Measurements from ENCODE around the gene PLA2G4B. TPM values are rescaled to one million over a fixed set of nuclear protein-coding genes. Genes with fewer than 3 reads are reported as not detected.
"Not testable (repeated sequence)": the region's sequence is repeated elsewhere in the genome, so short reads cannot be mapped to it uniquely, and the experiment has no call there.

PLA2G4B gene
- total and polyA plus RNA-seq, 4 donors = 3.3 to 31.2 (median 14.6) TPM

DNA sequence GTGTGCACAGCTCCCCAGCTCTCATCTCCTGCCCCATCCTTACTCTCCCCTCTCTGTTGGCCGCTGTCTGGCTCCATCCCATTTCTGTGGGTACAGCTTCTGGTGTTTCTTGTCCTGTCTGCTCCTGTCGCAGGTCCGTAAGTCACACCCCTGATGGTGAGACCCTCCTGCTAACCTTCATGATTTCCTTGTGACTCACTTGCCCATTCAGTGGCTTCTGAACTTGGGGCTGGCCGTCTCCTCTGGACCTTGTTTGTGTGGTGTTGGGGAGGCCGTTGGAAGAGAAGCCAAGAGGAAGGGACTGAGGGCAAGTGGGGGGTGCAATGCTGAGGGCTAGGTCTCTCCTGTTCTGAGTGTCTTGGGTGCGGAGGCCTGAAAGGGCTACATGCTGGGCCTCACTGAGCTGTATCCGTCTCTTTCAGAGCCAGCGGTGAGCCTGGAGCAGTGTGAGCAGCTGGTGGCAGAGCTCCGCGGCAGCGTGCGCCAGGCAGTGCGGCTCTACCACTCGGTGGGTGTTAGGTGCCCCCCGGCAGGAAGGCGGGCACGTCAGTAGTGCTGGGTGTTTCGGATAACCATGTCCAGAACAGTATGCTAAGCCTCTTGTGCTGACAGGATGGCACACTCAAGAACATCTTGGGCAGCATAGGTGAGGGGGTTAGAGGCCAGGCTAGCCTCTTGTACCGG lies 14.4 kb upstream of the PLA2G4B start:
- no peak overlapping the region for H3K27ac ChIP-seq (ENCODE audit: low read depth, low read length)
- H3K4me1 ChIP-seq (ENCODE audit: control insufficient read depth, insufficient read depth, low read length) = peaks cover 7% of the 10 kb centered on the region
- H3K36me3 ChIP-seq (ENCODE audit: control insufficient read depth, insufficient read depth, low read length) = peaks cover 74% of the 10 kb centered on the region
- DNase-seq (ENCODE audit: low read depth in 4 of 6, low spot score in 6 of 6) = no peak
- H3K9me3 ChIP-seq (ENCODE audit: control insufficient read depth, insufficient read depth, low read length) = no peaks in the 10 kb centered on the region
- no peaks in the 10 kb centered on the region for H3K27me3 ChIP-seq (ENCODE audit: control insufficient read depth, insufficient read depth, low read length)
- WGBS (ENCODE audit: insufficient coverage) = 95% methylated on average over 17 of the region's 19 CpGs
- H3K4me3 ChIP-seq (ENCODE audit: low read depth, low read length) = no peak overlapping the region

DNA sequence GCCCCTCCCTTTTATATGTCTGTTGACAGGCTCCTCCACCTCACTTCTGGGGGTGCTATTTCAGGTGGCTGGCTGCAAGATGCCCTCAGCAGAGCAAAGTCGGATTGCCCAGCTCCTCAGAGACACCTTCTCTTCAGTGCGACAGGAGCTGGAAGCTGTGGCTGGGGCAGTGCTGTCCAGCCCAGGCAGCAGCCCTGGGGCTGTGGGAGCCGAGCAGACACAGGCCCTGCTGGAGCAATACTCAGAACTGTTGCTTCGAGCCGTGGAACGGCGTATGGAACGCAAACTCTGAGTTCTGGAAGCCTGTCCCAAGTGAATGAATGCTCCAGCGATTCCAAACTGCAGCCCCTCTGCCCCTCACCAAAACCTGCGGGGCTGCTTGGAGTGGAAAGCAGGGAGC lies 13.5 kb upstream of the PLA2G4B start:
- no peak overlapping the region for H3K4me3 ChIP-seq (ENCODE audit: low read depth, low read length)
- no peaks in the 10 kb centered on the region for H3K27me3 ChIP-seq (ENCODE audit: control insufficient read depth, insufficient read depth, low read length)
- H3K9me3 ChIP-seq (ENCODE audit: control insufficient read depth, insufficient read depth, low read length) = no peaks in the 10 kb centered on the region
- peaks cover 15% of the 10 kb centered on the region for H3K4me1 ChIP-seq (ENCODE audit: control insufficient read depth, insufficient read depth, low read length)
- no peak overlapping the region for H3K27ac ChIP-seq (ENCODE audit: low read depth, low read length)
- H3K36me3 ChIP-seq (ENCODE audit: control insufficient read depth, insufficient read depth, low read length) = peaks cover 69% of the 10 kb centered on the region
- no peak for DNase-seq (ENCODE audit: low read depth in 4 of 6, low spot score in 6 of 6)
- 80% methylated on average over 9 of the region's 10 CpGs for WGBS (ENCODE audit: insufficient coverage)

DNA sequence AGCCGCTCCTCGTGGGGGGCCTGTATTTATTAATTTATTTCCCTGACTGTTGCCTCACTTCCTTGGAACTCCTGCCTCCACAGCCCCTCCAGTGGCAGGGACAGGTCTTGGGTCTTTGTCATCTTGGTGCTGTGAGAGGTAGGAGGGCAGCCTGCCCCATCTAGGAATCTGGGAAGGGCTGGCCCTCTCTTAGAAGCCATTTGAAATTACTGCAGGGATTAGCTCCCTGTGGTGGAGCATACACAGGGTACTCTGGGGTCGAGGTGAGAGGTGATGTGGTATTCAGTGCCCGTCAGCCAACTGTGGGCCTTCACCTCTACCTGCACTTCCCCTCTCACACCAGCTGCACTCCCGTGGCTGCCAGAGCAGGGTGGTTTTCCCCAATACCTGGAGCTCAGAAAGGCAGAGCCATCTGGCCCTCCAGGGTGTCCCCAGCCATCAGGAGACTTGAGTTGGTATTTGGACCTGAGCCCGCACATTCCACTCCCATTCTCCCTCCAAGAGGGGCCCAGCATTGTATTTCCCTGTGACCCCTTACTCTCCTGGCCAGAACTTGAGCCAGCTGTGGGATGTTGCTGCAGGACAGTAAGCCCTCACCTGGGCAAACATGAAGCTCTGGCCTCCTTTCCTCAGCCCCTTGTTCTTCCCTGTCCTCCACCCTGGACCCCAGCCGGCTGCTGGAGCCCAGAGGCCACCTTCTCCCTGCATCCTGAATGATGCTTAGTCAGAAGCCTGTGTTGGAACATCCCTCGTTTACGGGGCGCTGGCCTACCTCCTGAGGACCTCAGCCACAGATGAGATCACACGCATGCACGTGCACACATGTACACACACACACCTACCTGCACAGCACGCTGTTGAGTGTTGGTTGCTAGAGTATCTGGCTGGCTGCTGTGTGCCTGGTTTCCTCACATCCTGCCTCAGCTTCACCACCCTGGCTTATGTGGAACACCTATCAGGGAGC lies 12.8 kb upstream of the PLA2G4B start:
- Histone ChIP-seq H3K9me3 (ENCODE audit: control insufficient read depth, insufficient read depth, low read length) (no peaks in the 10 kb centered on the region), H3K4me1 (ENCODE audit: control insufficient read depth, insufficient read depth, low read length) (peaks cover 21% of the 10 kb centered on the region), H3K4me3 (ENCODE audit: low read depth, low read length) (no peak overlapping the region), H3K27me3 (ENCODE audit: control insufficient read depth, insufficient read depth, low read length) (no peaks in the 10 kb centered on the region), H3K27ac (ENCODE audit: low read depth, low read length) (no peak overlapping the region), H3K36me3 (ENCODE audit: control insufficient read depth, insufficient read depth, low read length) (peaks cover 69% of the 10 kb centered on the region)
- no peak for DNase-seq (ENCODE audit: low read depth in 4 of 6, low spot score in 6 of 6)
- 86% methylated on average over 5 of the region's 13 CpGs for WGBS (ENCODE audit: insufficient coverage)

DNA sequence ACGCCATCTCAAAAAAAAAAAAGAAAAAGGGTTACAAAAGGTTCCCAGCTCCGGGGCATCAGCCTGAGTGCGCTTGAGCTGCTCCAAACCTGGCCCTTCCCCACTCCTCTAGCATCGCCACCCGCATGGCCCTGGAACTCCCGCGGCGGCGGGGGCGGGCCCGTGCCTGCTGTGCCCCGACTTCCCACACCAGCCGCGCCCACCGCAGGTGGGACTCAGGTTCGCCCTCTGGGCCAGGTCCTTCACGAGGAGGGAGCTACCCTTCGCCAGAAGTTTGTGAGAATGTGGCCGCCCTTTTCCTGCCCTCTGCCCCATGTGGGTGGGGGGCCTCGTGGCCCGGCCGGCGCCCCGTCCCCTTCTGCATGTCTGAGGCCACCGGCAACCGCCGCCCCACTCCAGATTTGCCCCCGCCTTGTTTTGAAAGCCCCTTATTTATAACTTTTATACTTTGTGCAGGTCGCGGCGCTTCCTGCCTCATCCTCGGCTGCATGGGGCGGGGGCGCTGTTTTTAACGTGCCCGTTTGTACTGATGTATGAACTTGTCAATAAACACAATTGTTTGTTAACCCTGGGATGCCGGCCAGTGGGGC lies 11.3 kb upstream of the PLA2G4B start:
- Histone ChIP-seq H3K4me1 (ENCODE audit: control insufficient read depth, insufficient read depth, low read length) (peaks cover 21% of the 10 kb centered on the region), H3K27ac (ENCODE audit: low read depth, low read length) (no peak overlapping the region), H3K36me3 (ENCODE audit: control insufficient read depth, insufficient read depth, low read length) (peaks cover 67% of the 10 kb centered on the region), H3K9me3 (ENCODE audit: control insufficient read depth, insufficient read depth, low read length) (no peaks in the 10 kb centered on the region), H3K27me3 (ENCODE audit: control insufficient read depth, insufficient read depth, low read length) (no peaks in the 10 kb centered on the region), H3K4me3 (ENCODE audit: low read depth, low read length) (peak overlapping the region; percentile 95)
- WGBS (ENCODE audit: insufficient coverage) = 6% methylated on average over 31 of the region's 37 CpGs
- DNase-seq (ENCODE audit: low read depth in 4 of 6, low spot score in 6 of 6) = peak in 2 of 6 donors; percentile 6 to 25

DNA sequence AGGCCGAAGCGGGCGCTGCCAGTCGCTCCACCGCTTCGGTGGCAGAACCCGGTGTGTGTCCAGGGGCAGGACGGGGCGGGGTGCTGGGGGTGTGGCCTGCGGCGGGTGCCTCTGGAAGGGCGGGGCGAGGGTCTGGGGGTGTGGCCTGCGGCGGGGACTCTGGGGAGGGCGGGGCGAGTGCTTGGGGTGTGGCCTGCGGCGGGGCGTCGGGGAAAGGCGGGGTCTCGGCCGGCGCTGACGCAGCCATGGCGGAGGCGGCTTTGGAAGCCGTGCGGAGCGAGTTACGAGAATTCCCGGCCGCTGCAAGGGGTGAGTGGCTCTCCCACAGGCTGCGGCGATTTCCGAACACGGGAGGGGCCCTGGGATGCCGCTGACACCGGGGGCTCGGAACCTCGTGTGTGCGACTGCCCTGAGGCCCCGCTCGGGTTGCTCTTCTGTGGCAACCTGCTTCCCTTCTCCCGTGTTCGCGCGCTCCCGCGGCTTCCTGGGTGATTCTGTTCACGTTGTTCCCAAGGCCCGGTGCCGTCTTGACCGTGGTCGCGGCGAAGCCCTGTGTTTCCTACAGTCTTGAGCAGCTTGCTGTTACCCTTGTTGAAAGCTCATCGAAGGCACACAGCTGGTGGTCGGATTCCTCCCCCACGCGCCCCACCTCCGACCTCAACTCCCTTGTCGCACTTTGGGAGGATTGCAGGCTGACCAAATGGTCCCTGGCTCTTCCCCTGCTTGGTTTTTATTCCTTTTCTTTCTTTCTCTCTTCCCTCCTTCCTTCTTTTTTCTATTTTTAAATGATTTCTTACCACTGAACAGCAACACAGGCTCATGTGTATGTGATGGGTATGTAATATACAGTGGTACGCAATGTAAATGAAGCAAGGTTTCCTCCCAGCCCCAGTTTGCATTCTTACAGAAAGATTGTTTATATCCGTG lies 10.5 kb upstream of the PLA2G4B start, which contains the start of gene JMJD7:
JMJD7 (plus strand) TSS at position 213 of the 927 bp plus-strand sequence; CDS start at position 246, 33 bp downstream.
- WGBS (ENCODE audit: insufficient coverage) = under 1% methylated on average over 65 of the region's 66 CpGs
- H3K4me3 ChIP-seq (ENCODE audit: low read depth, low read length) = peak within 1 kb of the TSS; percentile 95
- peak within 1 kb of the TSS; percentile 90 for H3K27ac ChIP-seq (ENCODE audit: low read depth, low read length)

DNA sequence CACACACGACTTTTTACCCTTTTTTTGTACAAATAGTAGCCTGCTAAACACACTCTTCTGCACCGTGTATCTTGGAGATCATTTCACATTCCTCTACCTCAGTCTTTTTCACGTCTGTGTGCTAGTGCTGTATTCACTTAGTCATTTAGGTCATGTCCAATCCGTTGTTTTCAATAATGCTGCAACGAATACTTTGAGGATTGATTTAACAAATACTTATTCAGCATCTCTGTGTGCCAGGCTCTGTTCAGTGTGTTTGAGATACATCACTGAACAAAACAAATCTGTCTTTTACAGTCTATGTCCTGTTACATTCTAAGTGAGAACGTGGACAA lies 9.9 kb upstream of the PLA2G4B start:
- H3K27me3 ChIP-seq (ENCODE audit: control insufficient read depth, insufficient read depth, low read length) = no peaks in the 10 kb centered on the region
- DNase-seq (ENCODE audit: low read depth in 4 of 6, low spot score in 6 of 6) = peak in 2 of 6 donors; percentile 35 to 60

More for the DNA sequence above, 10.5 kb upstream of the PLA2G4B start, which contains the start of gene JMJD7:
- peaks cover 21% of the 10 kb centered on the region for H3K4me1 ChIP-seq (ENCODE audit: control insufficient read depth, insufficient read depth, low read length)
- peak; percentile 70 to 96 (median 82) for DNase-seq (ENCODE audit: low read depth in 4 of 6, low spot score in 6 of 6)
- H3K27me3 ChIP-seq (ENCODE audit: control insufficient read depth, insufficient read depth, low read length) = no peaks in the 10 kb centered on the region
- H3K36me3 ChIP-seq (ENCODE audit: control insufficient read depth, insufficient read depth, low read length) = peaks cover 63% of the 10 kb centered on the region
- H3K9me3 ChIP-seq (ENCODE audit: control insufficient read depth, insufficient read depth, low read length) = no peaks in the 10 kb centered on the region

DNA sequence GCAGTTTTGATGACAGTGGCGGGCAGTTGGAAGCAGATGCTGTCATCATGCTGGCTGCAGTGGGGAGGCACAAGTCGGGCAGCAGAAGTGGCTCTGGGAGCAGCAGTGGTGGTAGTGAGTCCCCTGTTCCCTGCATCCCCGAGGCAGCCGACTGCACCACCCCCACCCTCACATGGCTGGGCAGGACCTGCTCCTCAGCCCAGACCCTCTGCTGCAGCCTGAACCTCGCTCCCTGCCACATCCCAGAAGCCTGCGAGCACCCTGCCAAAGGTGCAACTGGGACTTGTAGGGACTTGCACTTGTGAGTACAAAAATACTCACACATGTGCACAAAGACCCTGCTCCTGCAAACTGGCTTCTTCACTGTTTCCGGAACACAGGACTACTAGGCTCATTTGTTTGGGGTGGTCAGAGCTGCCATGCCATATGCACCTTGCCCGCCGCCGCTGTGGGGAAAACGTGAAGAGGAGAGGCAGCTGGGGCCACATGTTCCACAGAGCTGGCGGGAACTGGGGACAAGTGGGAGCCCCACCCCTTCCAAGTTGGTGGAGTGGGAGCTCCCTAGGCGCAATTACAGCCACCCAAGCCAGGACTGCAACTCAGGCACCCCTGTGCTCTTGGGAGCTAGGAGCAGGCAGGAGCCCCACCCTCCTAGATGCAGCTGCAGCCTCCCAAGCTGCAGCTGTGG lies 8.5 kb upstream of the PLA2G4B start:
- Histone ChIP-seq H3K4me3 (ENCODE audit: low read depth, low read length) (no peak overlapping the region), H3K27ac (ENCODE audit: low read depth, low read length) (no peak overlapping the region), H3K4me1 (ENCODE audit: control insufficient read depth, insufficient read depth, low read length) (peaks cover 21% of the 10 kb centered on the region), H3K27me3 (ENCODE audit: control insufficient read depth, insufficient read depth, low read length) (no peaks in the 10 kb centered on the region), H3K9me3 (ENCODE audit: control insufficient read depth, insufficient read depth, low read length) (no peaks in the 10 kb centered on the region), H3K36me3 (ENCODE audit: control insufficient read depth, insufficient read depth, low read length) (peaks cover 59% of the 10 kb centered on the region)
- no peak for DNase-seq (ENCODE audit: low read depth in 4 of 6, low spot score in 6 of 6)
- 94% methylated on average over 12 of the region's 13 CpGs for WGBS (ENCODE audit: insufficient coverage)

More for the DNA sequence above, 9.9 kb upstream of the PLA2G4B start:
- no peaks in the 10 kb centered on the region for H3K9me3 ChIP-seq (ENCODE audit: control insufficient read depth, insufficient read depth, low read length)
- H3K4me1 ChIP-seq (ENCODE audit: control insufficient read depth, insufficient read depth, low read length) = peaks cover 21% of the 10 kb centered on the region
- peaks cover 57% of the 10 kb centered on the region for H3K36me3 ChIP-seq (ENCODE audit: control insufficient read depth, insufficient read depth, low read length)
- peak overlapping the region; percentile 95 for H3K4me3 ChIP-seq (ENCODE audit: low read depth, low read length)
- 20% methylated on average over 2 of the region's 6 CpGs for WGBS (ENCODE audit: insufficient coverage)
- peak overlapping the region; percentile 90 for H3K27ac ChIP-seq (ENCODE audit: low read depth, low read length)

DNA sequence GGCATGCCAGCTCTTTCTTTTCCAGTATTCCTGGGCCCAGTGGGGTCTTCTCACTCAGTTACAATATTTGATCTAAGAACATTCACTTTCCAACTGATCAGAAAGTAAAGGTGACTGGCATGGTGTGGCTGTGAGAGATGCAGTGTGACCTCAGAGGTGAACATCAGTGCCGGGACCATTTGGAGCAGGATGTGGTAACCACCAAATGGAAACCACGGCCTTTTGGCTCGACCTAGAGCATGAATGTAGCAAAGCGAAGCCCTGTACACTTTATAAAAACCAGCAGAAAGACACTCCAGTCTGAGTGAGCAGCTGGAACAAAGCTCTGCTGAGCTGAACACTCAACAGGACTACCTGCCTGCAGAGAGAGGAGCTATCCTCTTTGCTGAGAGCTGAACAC lies 7.4 kb upstream of the PLA2G4B start:
- not testable (repeated sequence) for DNase-seq (ENCODE audit: low read depth in 4 of 6, low spot score in 6 of 6); H3K4me3 ChIP-seq (ENCODE audit: low read depth, low read length); H3K27ac ChIP-seq (ENCODE audit: low read depth, low read length); H3K9me3 ChIP-seq (ENCODE audit: control insufficient read depth, insufficient read depth, low read length); H3K27me3 ChIP-seq (ENCODE audit: control insufficient read depth, insufficient read depth, low read length)
- Histone ChIP-seq H3K4me1 (ENCODE audit: control insufficient read depth, insufficient read depth, low read length) (peaks cover 21% of the 10 kb centered on the region), H3K36me3 (ENCODE audit: control insufficient read depth, insufficient read depth, low read length) (peaks cover 58% of the 10 kb centered on the region)
- WGBS (ENCODE audit: insufficient coverage) = 84% methylated on average over 3 of the region's 4 CpGs
